ENCODE results near the gene SCAMP2.
A peak's percentile ranks its signal among the peaks of the same experiment; 100 is the strongest.
"Not testable (repeated sequence)": the region's sequence is repeated elsewhere in the genome, so short reads cannot be mapped to it uniquely, and the experiment has no call there.

SCAMP2 gene

GRCh38 chr15:74873036-74873755 lies at the start of gene SCAMP2:
Gene SCAMP2 (minus strand): TSS chr15:74873365. CDS start chr15:74873255, 110 bp downstream.
- DNase-seq (ENCODE audit: low read depth in 1 of 2, low spot score in 1 of 2), result peak; percentile 73 to 82

GRCh38 chr15:74920456-74920855 lies 47.3 kb upstream of the SCAMP2 start:
- DNase-seq (ENCODE audit: low read depth in 1 of 2, low spot score in 1 of 2), result no peak

GRCh38 chr15:74917676-74918075 lies 44.5 kb upstream of the SCAMP2 start:
- no peak for DNase-seq (ENCODE audit: low read depth in 1 of 2, low spot score in 1 of 2)

- DNase-seq (ENCODE audit: low read depth in 1 of 2, low spot score in 1 of 2), result not testable (repeated sequence)
Measured at GRCh38 chr15:74913799-74914198, 40.6 kb upstream of the SCAMP2 start.

GRCh38 chr15:74913041-74913440 lies 39.9 kb upstream of the SCAMP2 start:
- no peak for DNase-seq (ENCODE audit: low read depth in 1 of 2, low spot score in 1 of 2)

- no peak for DNase-seq (ENCODE audit: low read depth in 1 of 2, low spot score in 1 of 2)
Measured at GRCh38 chr15:74908635-74909034, 35.5 kb upstream of the SCAMP2 start.

- DNase-seq (ENCODE audit: low read depth in 1 of 2, low spot score in 1 of 2), result no peak
Measured at GRCh38 chr15:74907163-74907870, 34.2 kb upstream of the SCAMP2 start.

- peak; percentile 46 to 61 for DNase-seq (ENCODE audit: low read depth in 1 of 2, low spot score in 1 of 2)
Measured at GRCh38 chr15:74906450-74907162, 33.4 kb upstream of the SCAMP2 start, which contains the start of gene FAM219B. Gene FAM219B (minus strand): TSS chr15:74906851. CDS start chr15:74906800, 51 bp downstream.

- DNase-seq (ENCODE audit: low read depth in 1 of 2, low spot score in 1 of 2), result no peak
Measured at GRCh38 chr15:74906067-74906449, 32.9 kb upstream of the SCAMP2 start.

GRCh38 chr15:74904190-74904805 lies 31.1 kb upstream of the SCAMP2 start:
- no peak for DNase-seq (ENCODE audit: low read depth in 1 of 2, low spot score in 1 of 2)

- DNase-seq (ENCODE audit: low read depth in 1 of 2, low spot score in 1 of 2), result no peak
Measured at GRCh38 chr15:74903676-74904075, 30.5 kb upstream of the SCAMP2 start.

GRCh38 chr15:74902295-74903075 lies 29.3 kb upstream of the SCAMP2 start:
- DNase-seq (ENCODE audit: low read depth in 1 of 2, low spot score in 1 of 2), result no peak

- DNase-seq (ENCODE audit: low read depth in 1 of 2, low spot score in 1 of 2), result peak; percentile 24 to 32
Measured at GRCh38 chr15:74901612-74902063, 28.5 kb upstream of the SCAMP2 start.

- no peak for DNase-seq (ENCODE audit: low read depth in 1 of 2, low spot score in 1 of 2)
Measured at GRCh38 chr15:74897300-74897701, 24.1 kb upstream of the SCAMP2 start.

GRCh38 chr15:74896316-74896715 lies 23.2 kb upstream of the SCAMP2 start:
- no peak for DNase-seq (ENCODE audit: low read depth in 1 of 2, low spot score in 1 of 2)

GRCh38 chr15:74895830-74896229 lies 22.7 kb upstream of the SCAMP2 start:
- DNase-seq (ENCODE audit: low read depth in 1 of 2, low spot score in 1 of 2), result no peak

- DNase-seq (ENCODE audit: low read depth in 1 of 2, low spot score in 1 of 2), result not testable (repeated sequence)
Measured at GRCh38 chr15:74894383-74894782, 21.2 kb upstream of the SCAMP2 start.

- DNase-seq (ENCODE audit: low read depth in 1 of 2, low spot score in 1 of 2), result no peak
Measured at GRCh38 chr15:74893627-74894026, 20.5 kb upstream of the SCAMP2 start.

GRCh38 chr15:74892931-74893330 lies 19.8 kb upstream of the SCAMP2 start:
- no peak for DNase-seq (ENCODE audit: low read depth in 1 of 2, low spot score in 1 of 2)

GRCh38 chr15:74892313-74892712 lies 19.1 kb upstream of the SCAMP2 start:
- DNase-seq (ENCODE audit: low read depth in 1 of 2, low spot score in 1 of 2), result no peak

- no peak for DNase-seq (ENCODE audit: low read depth in 1 of 2, low spot score in 1 of 2)
Measured at GRCh38 chr15:74891469-74891868, 18.3 kb upstream of the SCAMP2 start.

Data from activated T-helper 1 cell treated with anti-CD3 and anti-CD28 coated beads, Interleukin-2, amount 50 U/mL, for 16 hours (primary cell).